Left lung (tissue), 10 donors: ENCODE data around the gene NTRK1. TPM values are rescaled to one million over a fixed set of nuclear protein-coding genes. Genes with fewer than 3 reads are reported as not detected.

Experiments used
- ATAC-seq: fragments of 200-7000 bp; cut with Tn5 transposase; one replicate; pipeline ENCODE4 v1.9.1; 2020; ENCODE audit warnings: moderate library complexity
- DNase-seq, 4 donors: peaks; one replicate each; pipeline ENCODE4 v3.0.0-alpha.2; 2013 to 2020
- H3K27ac ChIP-seq, 2 donors: fragments of 200-600 bp; sonication (generic) in 1 of 2; one replicate each; pipeline versions ENCODE4 v1.5.0 to v1.8.0; 2020 to 2021
- H3K27me3 ChIP-seq, 2 donors: fragments of 200-600 bp; sonication (generic) in 1 of 2; one replicate each; pipeline versions ENCODE4 v1.5.0 to v1.8.0; 2020 to 2021
- H3K36me3 ChIP-seq, 2 donors: fragments of 200-600 bp; sonication (generic) in 1 of 2; one replicate each; pipeline versions ENCODE4 v1.5.0 to v1.8.0; 2020 to 2021
- H3K4me1 ChIP-seq, 2 donors: fragments of 200-600 bp; one replicate each; pipeline ENCODE4 v1.8.0; 2021
- H3K4me3 ChIP-seq, 2 donors: fragments of 200-600 bp; sonication (generic) in 1 of 2; one replicate each; pipeline versions ENCODE4 v1.5.0 to v1.8.0; 2020 to 2021; ENCODE audit warnings: mild to moderate bottlenecking in 1 of 2
- H3K9me3 ChIP-seq, 2 donors: fragments of 200-600 bp; sonication (generic) in 1 of 2; one replicate each; pipeline versions ENCODE4 v1.5.0 to v1.8.0; 2020 to 2021
- intact Hi-C, 2 donors: fragments of 100-400 bp; cut with DNase I; formaldehyde crosslinking; loops; one replicate each; pipeline versions ENCODE4 v1.11.2 to v1.14.2; 2022
- polyA plus RNA-seq, 6 donors: library from polyadenylated mRNA; unstranded; fragments of 120-200 nt; gene quantifications; one replicate each; pipeline ENCODE4 v1.2.1, GENCODE V29; 2013; ENCODE audit not compliant: insufficient read length in 6 of 6
- total RNA-seq, 2 donors: library from RNA; stranded (reverse); fragmentation: NEBNext Ultra II Directional; extraction: Animal tissue kit (Norgen Biotek cat#: 25700); gene quantifications; one replicate each; pipeline ENCODE4 v1.2.1, GENCODE V29; 2021
- TF ChIP-seq, protein P1 (sequence below), 2 donors: fragments of 200-600 bp; sonication (generic) in 1 of 2; IDR thresholded peaks; one replicate each; pipeline versions ENCODE4 v1.5.0 to v1.8.0; 2021; ENCODE audit warnings: antibody characterized with exemption in 2 of 2
- donor health status: DM: no; HTN: yes; CAD: no.
- donor health status: DM: no; HTN: no; CAD: no.

The NTRK1 gene
- total and polyA plus RNA-seq, 8 donors = 0.15 to 0.97 (median 0.34) TPM; not detected in 1

DNA sequence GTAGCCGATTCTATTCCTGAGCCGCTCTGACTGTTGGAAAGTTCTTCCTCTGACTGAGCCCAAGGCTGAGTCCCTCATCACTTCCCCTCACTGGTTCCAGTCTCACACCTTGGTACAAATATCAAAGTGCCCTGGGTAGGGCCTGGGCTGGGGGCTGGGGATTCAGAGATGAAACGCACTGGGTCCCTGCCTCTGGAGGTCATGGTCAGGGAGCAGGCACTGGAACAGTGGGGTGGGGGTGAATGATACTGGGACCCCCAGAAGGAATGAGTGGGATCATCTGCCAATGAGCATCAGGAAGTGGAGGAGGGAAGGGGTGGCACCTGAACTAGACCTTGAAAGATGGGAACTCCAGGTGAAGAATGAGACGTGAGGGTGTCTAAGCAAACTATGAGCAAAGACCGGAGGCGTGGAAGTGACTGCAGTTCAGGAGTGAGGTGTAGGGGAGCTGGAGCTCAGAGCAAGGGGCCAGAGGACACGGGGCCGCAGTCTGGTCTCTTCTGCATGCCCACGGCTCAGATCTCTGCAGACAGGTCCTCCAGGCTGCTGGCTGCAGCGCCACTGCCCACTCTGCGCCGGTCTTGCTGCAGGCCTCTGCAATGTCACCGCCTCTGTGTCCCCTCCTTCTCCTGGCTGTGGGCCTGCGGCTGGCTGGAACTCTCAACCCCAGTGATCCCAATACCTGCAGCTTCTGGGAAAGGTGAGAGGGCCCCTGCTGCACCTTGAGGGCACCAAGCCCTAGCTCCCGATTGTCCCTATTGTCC is 42.8 kb downstream of the NTRK1 start:
- H3K4me1 ChIP-seq = peaks cover 4 to 30% of the 10 kb centered on the region in 2 donors
- no peaks in the 10 kb centered on the region for H3K9me3 ChIP-seq
- H3K36me3 ChIP-seq = no peaks in the 10 kb centered on the region
- TF ChIP-seq, protein P1, sequence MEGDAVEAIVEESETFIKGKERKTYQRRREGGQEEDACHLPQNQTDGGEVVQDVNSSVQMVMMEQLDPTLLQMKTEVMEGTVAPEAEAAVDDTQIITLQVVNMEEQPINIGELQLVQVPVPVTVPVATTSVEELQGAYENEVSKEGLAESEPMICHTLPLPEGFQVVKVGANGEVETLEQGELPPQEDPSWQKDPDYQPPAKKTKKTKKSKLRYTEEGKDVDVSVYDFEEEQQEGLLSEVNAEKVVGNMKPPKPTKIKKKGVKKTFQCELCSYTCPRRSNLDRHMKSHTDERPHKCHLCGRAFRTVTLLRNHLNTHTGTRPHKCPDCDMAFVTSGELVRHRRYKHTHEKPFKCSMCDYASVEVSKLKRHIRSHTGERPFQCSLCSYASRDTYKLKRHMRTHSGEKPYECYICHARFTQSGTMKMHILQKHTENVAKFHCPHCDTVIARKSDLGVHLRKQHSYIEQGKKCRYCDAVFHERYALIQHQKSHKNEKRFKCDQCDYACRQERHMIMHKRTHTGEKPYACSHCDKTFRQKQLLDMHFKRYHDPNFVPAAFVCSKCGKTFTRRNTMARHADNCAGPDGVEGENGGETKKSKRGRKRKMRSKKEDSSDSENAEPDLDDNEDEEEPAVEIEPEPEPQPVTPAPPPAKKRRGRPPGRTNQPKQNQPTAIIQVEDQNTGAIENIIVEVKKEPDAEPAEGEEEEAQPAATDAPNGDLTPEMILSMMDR (IDR thresholded peaks at IDR 0.05) = no peak
- peaks cover 0 to 12% of the 10 kb centered on the region in 2 donors for H3K27me3 ChIP-seq
- intact Hi-C loops = no loop called here
- no peak overlapping the region for H3K4me3 ChIP-seq
- peak in 1 of 4 donors; percentile 62 for DNase-seq
- ATAC-seq = no peak
- H3K27ac ChIP-seq = no peak overlapping the region

DNA sequence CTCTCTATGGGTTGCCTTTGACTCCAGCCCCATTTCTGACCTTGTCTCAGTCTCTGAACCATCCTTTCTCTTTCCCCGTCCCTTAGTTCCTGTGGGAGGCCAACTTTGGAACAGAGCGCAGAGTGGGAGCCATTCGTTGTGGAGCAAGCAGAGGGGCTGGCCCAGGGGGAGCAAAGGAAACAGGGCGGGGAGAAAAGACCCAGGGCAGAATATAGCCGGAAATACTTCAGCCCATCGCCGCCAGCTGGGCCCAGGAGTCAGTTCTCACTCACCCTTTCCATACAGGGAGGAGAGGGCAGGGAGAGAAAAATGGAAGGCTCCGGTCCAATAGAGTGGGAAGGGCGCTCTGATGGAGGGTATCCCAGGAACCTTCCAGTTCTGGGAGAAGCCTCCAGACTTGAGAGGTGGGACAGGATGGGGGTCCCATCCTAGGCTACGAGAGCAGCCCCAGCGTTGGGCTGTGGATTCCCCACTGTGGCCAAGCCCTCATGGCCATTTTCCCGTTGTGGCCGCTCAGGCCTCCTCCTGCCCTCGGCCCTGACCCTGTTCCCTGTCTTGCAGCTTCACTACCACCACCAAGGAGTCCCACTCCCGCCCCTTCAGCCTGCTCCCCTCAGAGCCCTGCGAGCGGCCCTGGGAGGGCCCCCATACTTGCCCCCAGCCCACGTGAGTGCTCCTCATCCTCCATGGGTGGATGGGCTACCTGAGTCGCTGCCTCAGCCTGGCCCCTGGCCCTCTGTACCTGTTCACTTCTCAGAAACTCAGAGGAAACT is 43.7 kb downstream of the NTRK1 start:
- Histone ChIP-seq H3K27me3 (peaks cover 0 to 19% of the 10 kb centered on the region in 2 donors), H3K4me1 (peaks cover 4 to 21% of the 10 kb centered on the region in 2 donors), H3K9me3 (no peaks in the 10 kb centered on the region), H3K4me3 (no peak overlapping the region), H3K36me3 (no peaks in the 10 kb centered on the region), H3K27ac (no peak overlapping the region)
- DNase-seq (peak in 2 of 4 donors; percentile 65 to 67), ATAC-seq (no peak)
- intact Hi-C loops = no loop called here
- TF ChIP-seq, protein P1 (IDR thresholded peaks at IDR 0.05) = no peak

DNA sequence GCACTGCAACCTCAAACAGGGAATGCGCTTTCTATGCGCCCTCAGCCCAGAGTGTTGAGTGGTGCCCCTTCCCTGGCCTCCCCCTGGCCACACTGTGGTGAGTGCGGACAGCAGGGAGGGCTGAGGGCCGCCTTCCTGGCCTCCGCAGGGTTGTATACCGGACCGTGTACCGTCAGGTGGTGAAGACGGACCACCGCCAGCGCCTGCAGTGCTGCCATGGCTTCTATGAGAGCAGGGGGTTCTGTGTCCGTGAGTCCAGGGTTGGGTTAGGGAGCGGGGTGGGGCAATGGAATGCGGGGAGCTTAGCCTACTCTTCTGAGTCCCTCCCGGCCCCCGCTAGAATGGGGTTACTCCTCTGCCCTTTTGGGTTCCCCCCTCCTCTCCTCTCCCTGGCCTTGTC is 44.5 kb downstream of the NTRK1 start:
- no peak for ATAC-seq
- intact Hi-C loops = no loop called here
- H3K36me3 ChIP-seq = no peaks in the 10 kb centered on the region
- DNase-seq = peak in 1 of 4 donors; percentile 43
- H3K27ac ChIP-seq = no peak overlapping the region
- H3K9me3 ChIP-seq = no peaks in the 10 kb centered on the region
- peaks cover 4 to 15% of the 10 kb centered on the region in 2 donors for H3K4me1 ChIP-seq
- TF ChIP-seq, protein P1 (IDR thresholded peaks at IDR 0.05) = no peak
- no peak overlapping the region for H3K4me3 ChIP-seq
- peaks cover 0 to 27% of the 10 kb centered on the region in 2 donors for H3K27me3 ChIP-seq

GRCh38 chr1:156905651-156906050 is 45.0 kb downstream of the NTRK1 start:
- Histone ChIP-seq H3K27me3 (peaks cover 0 to 28% of the 10 kb centered on the region in 2 donors), H3K9me3 (no peaks in the 10 kb centered on the region), H3K27ac (no peak overlapping the region), H3K4me1 (peaks cover 4 to 15% of the 10 kb centered on the region in 2 donors), H3K4me3 (no peak overlapping the region), H3K36me3 (no peaks in the 10 kb centered on the region)
- DNase-seq = peak in 1 of 4 donors; percentile 13
- TF ChIP-seq, protein P1 (IDR thresholded peaks at IDR 0.05) = no peak
- ATAC-seq = no peak
- intact Hi-C loops = no loop called here
